ENCODE measurements around the gene AGPS. TPM values are rescaled to one million over a fixed set of nuclear protein-coding genes. Genes with fewer than 3 reads are reported as not detected.
"Not testable (repeated sequence)": the region's sequence is repeated elsewhere in the genome, so short reads cannot be mapped to it uniquely, and the experiment has no call there.

AGPS gene
- total and polyA plus RNA-seq, 2 of the 13 experiments (the other 11 are each of a cell fraction or from before 2014, with no cell fraction given), result 39.4 to 99.0 TPM

GRCh38 chr2:177363332-177363731, 29.2 kb upstream of the AGPS start:
- no TSS peak for BruUV-seq (replicated peaks)
- Histone ChIP-seq H3K9me3 (ENCODE audit: low read length) (no peaks in the 10 kb centered on the region), H4K20me1 (ENCODE audit: insufficient read depth, low read length) (no peaks in the 10 kb centered on the region), H2AFZ (ENCODE audit: low read length) (no peak overlapping the region), H3K4me2 (ENCODE audit: low read depth, low read length) (no peak overlapping the region), H3K9ac (ENCODE audit: insufficient read depth, low read depth, low read length) (no peak overlapping the region), H3K4me1 (ENCODE audit: insufficient read depth, low read length) (peaks cover 8% of the 10 kb centered on the region; the same call in 1 of the 2 replicates), H3K27ac (ENCODE audit: extremely low read length, insufficient read depth, low read length) (no peak overlapping the region), H3K79me2 (ENCODE audit: insufficient read depth, low read length) (no peaks in the 10 kb centered on the region), H3K27me3 (ENCODE audit: control insufficient read depth in 1 of 2, insufficient read depth in 2 of 2, low read length in 2 of 2) (no peaks in the 10 kb centered on the region), H3K4me3 (replicated peaks in 1 of 3; ENCODE audit: insufficient read depth in 1 of 3, low read depth in 2 of 3, low read length in 3 of 3) (no peak overlapping the region), H3K36me3 (replicated peaks in 1 of 2; ENCODE audit: control insufficient read depth in 1 of 2, insufficient read depth in 2 of 2, low read length in 2 of 2) (no peaks in the 10 kb centered on the region)
- 96% methylated on average over 7 of the region's 7 CpGs for WGBS (ENCODE audit: low lambda C conversion rate)
- ChIA-PET CTCF (ENCODE audit: low intra/inter-chr PET ratio, low total read pairs) (no interaction called here), POLR2A (no interaction called here)
- ATAC-seq, result no peak
- FAIRE-seq, result no peak
- intact Hi-C loops (cut with micrococcal nuclease; ENCODE audit: unreplicated experiment), result no loop called here
- in situ Hi-C loops (cut with HindIII; ENCODE audit: extremely low pct_ligation_motif_present, low pct_unique_long_range_greater_than_20kb), result no loop called here
- no peak for DNase-seq (ENCODE audit: low spot score)
- TF ChIP-seq, protein P1, sequence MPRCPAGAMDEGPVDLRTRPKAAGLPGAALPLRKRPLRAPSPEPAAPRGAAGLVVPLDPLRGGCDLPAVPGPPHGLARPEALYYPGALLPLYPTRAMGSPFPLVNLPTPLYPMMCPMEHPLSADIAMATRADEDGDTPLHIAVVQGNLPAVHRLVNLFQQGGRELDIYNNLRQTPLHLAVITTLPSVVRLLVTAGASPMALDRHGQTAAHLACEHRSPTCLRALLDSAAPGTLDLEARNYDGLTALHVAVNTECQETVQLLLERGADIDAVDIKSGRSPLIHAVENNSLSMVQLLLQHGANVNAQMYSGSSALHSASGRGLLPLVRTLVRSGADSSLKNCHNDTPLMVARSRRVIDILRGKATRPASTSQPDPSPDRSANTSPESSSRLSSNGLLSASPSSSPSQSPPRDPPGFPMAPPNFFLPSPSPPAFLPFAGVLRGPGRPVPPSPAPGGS (CRISPR knock-in tag; IDR thresholded peaks at IDR 0.05), result no peak
- TF ChIP-seq NFYC (CRISPR knock-in tag; IDR thresholded peaks at IDR 0.05), result no peak

- H3K27me3 ChIP-seq (ENCODE audit: control insufficient read depth in 1 of 2, insufficient read depth in 2 of 2, low read length in 2 of 2); in situ Hi-C loops (cut with HindIII; ENCODE audit: extremely low pct_ligation_motif_present, low pct_unique_long_range_greater_than_20kb): not testable (repeated sequence)
Observed at GRCh38 chr2:177365764-177366163, 26.8 kb upstream of the AGPS start.

More at GRCh38 chr2:177365764-177366163, 26.8 kb upstream of the AGPS start:
- H3K4me1 ChIP-seq (ENCODE audit: insufficient read depth, low read length); H3K4me2 ChIP-seq (ENCODE audit: low read depth, low read length); CTCF ChIA-PET (ENCODE audit: low intra/inter-chr PET ratio, low total read pairs); H4K20me1 ChIP-seq (ENCODE audit: insufficient read depth, low read length); H3K4me3 ChIP-seq (replicated peaks in 1 of 3; ENCODE audit: insufficient read depth in 1 of 3, low read depth in 2 of 3, low read length in 3 of 3); H3K79me2 ChIP-seq (ENCODE audit: insufficient read depth, low read length); H3K27ac ChIP-seq (ENCODE audit: extremely low read length, insufficient read depth, low read length); DNase-seq (ENCODE audit: low spot score); BruUV-seq (replicated peaks); H3K9me3 ChIP-seq (ENCODE audit: low read length); intact Hi-C loops (cut with micrococcal nuclease; ENCODE audit: unreplicated experiment); H2AFZ ChIP-seq (ENCODE audit: low read length); ATAC-seq; H3K9ac ChIP-seq (ENCODE audit: insufficient read depth, low read depth, low read length); H3K36me3 ChIP-seq (replicated peaks in 1 of 2; ENCODE audit: control insufficient read depth in 1 of 2, insufficient read depth in 2 of 2, low read length in 2 of 2): not testable (repeated sequence)
- POLR2A ChIA-PET, result interaction anchor here (1.4 kb wide), 1 partner anchor 26 kb away, joined by 7 read pairs; the partner anchor contains the start of gene AGPS
- peak; percentile 32 for FAIRE-seq
- TF ChIP-seq, protein P2, sequence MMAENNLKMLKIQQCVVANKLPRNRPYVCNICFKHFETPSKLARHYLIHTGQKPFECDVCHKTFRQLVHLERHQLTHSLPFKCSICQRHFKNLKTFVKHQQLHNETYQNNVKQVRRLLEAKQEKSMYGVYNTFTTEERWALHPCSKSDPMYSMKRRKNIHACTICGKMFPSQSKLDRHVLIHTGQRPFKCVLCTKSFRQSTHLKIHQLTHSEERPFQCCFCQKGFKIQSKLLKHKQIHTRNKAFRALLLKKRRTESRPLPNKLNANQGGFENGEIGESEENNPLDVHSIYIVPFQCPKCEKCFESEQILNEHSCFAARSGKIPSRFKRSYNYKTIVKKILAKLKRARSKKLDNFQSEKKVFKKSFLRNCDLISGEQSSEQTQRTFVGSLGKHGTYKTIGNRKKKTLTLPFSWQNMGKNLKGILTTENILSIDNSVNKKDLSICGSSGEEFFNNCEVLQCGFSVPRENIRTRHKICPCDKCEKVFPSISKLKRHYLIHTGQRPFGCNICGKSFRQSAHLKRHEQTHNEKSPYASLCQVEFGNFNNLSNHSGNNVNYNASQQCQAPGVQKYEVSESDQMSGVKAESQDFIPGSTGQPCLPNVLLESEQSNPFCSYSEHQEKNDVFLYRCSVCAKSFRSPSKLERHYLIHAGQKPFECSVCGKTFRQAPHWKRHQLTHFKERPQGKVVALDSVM (CRISPR knock-in tag; IDR thresholded peaks at IDR 0.05), result peak; percentile 47; the same call in 1 of the 2 replicates
- TF ChIP-seq ZNF460 (CRISPR knock-in tag; IDR thresholded peaks at IDR 0.05; ENCODE audit: borderline replicate concordance) (peak; percentile 87), ZNF121 (CRISPR knock-in tag; IDR thresholded peaks at IDR 0.05) (peak; percentile 72), ZMYM3 (CRISPR knock-in tag; IDR thresholded peaks at IDR 0.05) (peak; percentile 16; the same call in 1 of the 2 replicates), HOXA5 (CRISPR knock-in tag; IDR thresholded peaks at IDR 0.05) (0 out of 2 replicates have a peak, but pooled peaks have one; percentile 20), ZMYM2 (CRISPR knock-in tag; IDR thresholded peaks at IDR 0.05) (peak; percentile 55; the same call in 1 of the 2 replicates), ZNF263 (CRISPR knock-in tag; IDR thresholded peaks at IDR 0.05) (peak; percentile 44; the same call in 1 of the 2 replicates)
